Neural progenitor cell (in vitro differentiated cells): Measurements from ENCODE around the gene BRD3. TPM values are rescaled to one million over a fixed set of nuclear protein-coding genes. Genes with fewer than 3 reads are reported as not detected.

ENCODE experiments used
- DNase-seq: peaks from one replicate; pipeline ENCODE4 v3.0.0-alpha.2; 2016; ENCODE audit warnings: low spot score
- H2AFZ ChIP-seq: fragments of 200-600 bp; sonication (generic); replicated peaks from 2 replicates; pipeline ENCODE4 v1.6.1; 2016; ENCODE audit warnings: antibody characterized with exemption
- H3F3A ChIP-seq: fragments of 200-600 bp; sonication (generic); 2 replicates; pipeline ENCODE4 v1.6.1; 2016; ENCODE audit warnings: antibody characterized with exemption, low read depth
- H3K27ac ChIP-seq: fragments of 200-600 bp; sonication (generic); 2 replicates; pipeline ENCODE4 v1.5.1; 2016; ENCODE audit warnings: mild to moderate bottlenecking
- H3K27me3 ChIP-seq: fragments of 200-600 bp; sonication (generic); 2 replicates; pipeline ENCODE4 v1.6.1; 2016; ENCODE audit warnings: mild to moderate bottlenecking, moderate library complexity
- H3K36me3 ChIP-seq: fragments of 200-600 bp; sonication (generic); 2 replicates; pipeline ENCODE4 v1.5.1; 2016
- H3K4me1 ChIP-seq: fragments of 200-600 bp; sonication (generic); 2 replicates; pipeline ENCODE4 v1.6.1; 2016; ENCODE audit warnings: mixed run types
- H3K4me2 ChIP-seq: fragments of 200-600 bp; sonication (generic); 2 replicates; pipeline ENCODE4 v1.6.1; 2016
- H3K4me3 ChIP-seq: fragments of 200-600 bp; sonication (generic); 2 replicates; pipeline ENCODE4 v1.5.1; 2016
- H3K79me2 ChIP-seq: fragments of 200-600 bp; sonication (generic); 2 replicates; pipeline ENCODE4 v1.6.1; 2016; ENCODE audit warnings: low read depth
- H3K9ac ChIP-seq: fragments of 200-600 bp; sonication (generic); 2 replicates; pipeline ENCODE4 v1.6.1; 2016
- H3K9me3 ChIP-seq: fragments of 200-600 bp; sonication (generic); 2 replicates; pipeline ENCODE4 v1.5.1; 2016; ENCODE audit warnings: low read depth
- H4K20me1 ChIP-seq: fragments of 200-600 bp; sonication (generic); 2 replicates; pipeline ENCODE4 v1.6.1; 2016; ENCODE audit warnings: low read depth
- H3K27ac Mint-ChIP-seq: 3 replicates; pipeline ENCODE4 v1.8.0; 2021; ENCODE audit warnings: mixed read lengths
- H3K27me3 Mint-ChIP-seq: 2 replicates; pipeline ENCODE4 v1.8.0; 2022; ENCODE audit warnings: low read depth, mild to moderate bottlenecking, inconsistent platforms, moderate library complexity, mixed read lengths; ENCODE audit not compliant: insufficient read depth
- H3K36me3 Mint-ChIP-seq: 3 replicates; pipeline ENCODE4 v1.8.0; 2021; ENCODE audit warnings: mixed read lengths
- H3K4me1 Mint-ChIP-seq: 3 replicates; pipeline ENCODE4 v1.8.0; 2021; ENCODE audit warnings: mixed read lengths
- H3K4me3 Mint-ChIP-seq: 3 replicates; pipeline ENCODE4 v1.8.0; 2021; ENCODE audit warnings: mild to moderate bottlenecking, moderate library complexity, mixed read lengths
- H3K9me3 Mint-ChIP-seq: 3 replicates; pipeline ENCODE4 v1.8.0; 2020; ENCODE audit warnings: mixed read lengths
- CTCF ChIP-seq: fragments of 200-600 bp; sonication (generic); IDR thresholded peaks from 2 replicates; pipeline ENCODE4 v1.5.1; 2017; ENCODE audit warnings: antibody characterized with exemption, mild to moderate bottlenecking
- EZH2 ChIP-seq: fragments of 200-600 bp; sonication (generic); IDR thresholded peaks from 2 replicates; pipeline ENCODE4 v1.6.1; 2017; ENCODE audit warnings: antibody characterized with exemption, mild to moderate bottlenecking, moderate library complexity
- EZH2phosphoT487 ChIP-seq: fragments of 200-600 bp; sonication (generic); IDR thresholded peaks from 2 replicates; pipeline ENCODE4 v1.6.1; 2017; ENCODE audit warnings: antibody characterized with exemption
- total RNA-seq: library from RNA; depleted of rRNA; stranded (reverse); fragments of >200 nt; gene quantifications from 2 replicates; pipeline ENCODE4 v1.2.3, GENCODE V29; 2015; ENCODE audit warnings: low replicate concordance

BRD3 gene
- total RNA-seq, 1 donor from 2014 or later, result 14.8 TPM

GRCh38 chr9:134033516-134034214 lies 34.2 kb downstream of the BRD3 start:
- Mint-ChIP-seq H3K27me3 (peaks cover 2% of the 10 kb centered on the region), H3K4me1 (no peaks in the 10 kb centered on the region), H3K9me3 (peaks cover 3% of the 10 kb centered on the region), H3K4me3 (no peak overlapping the region), H3K27ac (no peak overlapping the region), H3K36me3 (peaks cover 28% of the 10 kb centered on the region)
- no peaks in the 10 kb centered on the region for H3K79me2 ChIP-seq
- H3K9ac ChIP-seq, result no peak overlapping the region
- H3K36me3 ChIP-seq, result peaks cover 7% of the 10 kb centered on the region
- TF ChIP-seq CTCF, result no peak
- TF ChIP-seq EZH2, result no peak
- no peak for TF ChIP-seq EZH2phosphoT487
- H3K9me3 ChIP-seq, result no peaks in the 10 kb centered on the region
- no peak overlapping the region for H2AFZ ChIP-seq
- peaks cover 13% of the 10 kb centered on the region for H3F3A ChIP-seq
- H3K4me1 ChIP-seq, result no peaks in the 10 kb centered on the region
- no peak overlapping the region for H3K27ac ChIP-seq
- no peak overlapping the region for H3K4me3 ChIP-seq
- no peaks in the 10 kb centered on the region for H3K27me3 ChIP-seq
- no peak for DNase-seq
- H4K20me1 ChIP-seq, result peaks cover 18% of the 10 kb centered on the region
- no peak overlapping the region for H3K4me2 ChIP-seq

- Mint-ChIP-seq H3K36me3 (peaks cover 21% of the 10 kb centered on the region), H3K4me3 (no peak overlapping the region), H3K4me1 (no peaks in the 10 kb centered on the region), H3K27me3 (peaks cover 4% of the 10 kb centered on the region), H3K9me3 (peaks cover 1% of the 10 kb centered on the region), H3K27ac (no peak overlapping the region)
- Histone ChIP-seq H3F3A (peaks cover 13% of the 10 kb centered on the region), H3K4me3 (no peak overlapping the region), H4K20me1 (peaks cover 18% of the 10 kb centered on the region), H3K9ac (no peak overlapping the region), H3K79me2 (no peaks in the 10 kb centered on the region), H2AFZ (no peak overlapping the region), H3K4me2 (no peak overlapping the region), H3K27ac (no peak overlapping the region), H3K36me3 (peaks cover 4% of the 10 kb centered on the region), H3K9me3 (no peaks in the 10 kb centered on the region), H3K4me1 (no peaks in the 10 kb centered on the region), H3K27me3 (no peaks in the 10 kb centered on the region)
- no peak for DNase-seq
- TF ChIP-seq EZH2, result no peak
- no peak for TF ChIP-seq CTCF
- TF ChIP-seq EZH2phosphoT487, result no peak
Observed at GRCh38 chr9:134032456-134033222, 35.2 kb downstream of the BRD3 start.

GRCh38 chr9:134031783-134032182 lies 36.0 kb downstream of the BRD3 start:
- peaks cover 4% of the 10 kb centered on the region for H3K27me3 Mint-ChIP-seq
- peaks cover 3% of the 10 kb centered on the region for H3K4me1 Mint-ChIP-seq
- no peak overlapping the region for H3K4me3 Mint-ChIP-seq
- H3K4me1 ChIP-seq, result peaks cover 2% of the 10 kb centered on the region
- H3K9ac ChIP-seq, result no peak overlapping the region
- no peak overlapping the region for H3K27ac ChIP-seq
- no peaks in the 10 kb centered on the region for H3K79me2 ChIP-seq
- no peak overlapping the region for H3K27ac Mint-ChIP-seq
- TF ChIP-seq CTCF (no peak), EZH2 (no peak), EZH2phosphoT487 (no peak)
- no peaks in the 10 kb centered on the region for H3K9me3 ChIP-seq
- no peaks in the 10 kb centered on the region for H3K27me3 ChIP-seq
- H3K36me3 ChIP-seq, result peaks cover 1% of the 10 kb centered on the region
- H2AFZ ChIP-seq, result no peak overlapping the region
- H3F3A ChIP-seq, result peaks cover 15% of the 10 kb centered on the region
- peaks cover 23% of the 10 kb centered on the region for H4K20me1 ChIP-seq
- DNase-seq, result no peak
- peaks cover 24% of the 10 kb centered on the region for H3K36me3 Mint-ChIP-seq
- H3K4me2 ChIP-seq, result no peak overlapping the region
- no peaks in the 10 kb centered on the region for H3K9me3 Mint-ChIP-seq
- H3K4me3 ChIP-seq, result no peak overlapping the region
